ENCODE results near the gene TMEM255B. TPM values are rescaled to one million over a fixed set of nuclear protein-coding genes. Genes with fewer than 3 reads are reported as not detected.

TMEM255B gene
- total RNA-seq, 1 experiment from 2014 or later: 7.7 TPM

DNA sequence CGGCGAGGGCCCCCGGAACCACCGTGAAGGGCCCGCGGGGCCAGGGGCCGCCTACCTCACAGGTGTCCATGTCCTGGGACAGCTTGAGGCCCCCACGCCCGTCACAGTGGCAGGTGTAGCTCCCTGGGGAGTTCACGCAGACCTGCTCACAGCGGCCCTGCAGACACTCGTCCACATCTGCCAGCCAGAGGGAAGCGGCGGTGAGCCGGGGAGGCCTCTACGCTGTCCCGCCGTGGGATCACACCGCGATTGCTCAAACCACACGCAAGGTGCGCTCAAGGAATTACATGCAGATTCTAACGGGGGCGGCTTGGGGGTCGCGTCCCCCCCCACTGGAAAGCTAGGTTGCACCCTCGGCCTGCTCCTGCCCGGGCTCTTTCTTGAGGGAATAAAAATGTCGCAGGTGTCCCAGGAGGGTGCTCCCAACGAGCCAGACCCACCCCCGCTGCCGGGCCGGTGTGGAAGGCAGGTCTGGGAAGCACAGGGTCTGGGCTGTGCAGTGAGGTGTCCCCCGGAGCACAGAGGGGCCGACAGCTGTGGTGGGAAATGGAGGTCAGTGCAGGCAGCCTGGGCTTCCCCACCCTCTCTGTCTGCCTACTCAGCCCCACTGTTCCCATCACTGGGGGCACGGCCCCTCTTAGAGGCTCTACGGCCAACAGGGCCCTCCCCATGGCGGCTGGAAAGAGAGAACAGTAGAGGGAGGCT, 75.6 kb downstream of the TMEM255B start:
- peaks cover 4% of the 10 kb centered on the region; the same call in 1 of the 2 replicates for H3K79me2 ChIP-seq (ENCODE audit: insufficient read depth, low read length)
- TF ChIP-seq ZBTB33 (IDR thresholded peaks at IDR 0.05; ENCODE audit: extremely low read depth, insufficient replicate concordance, low read length) (no peak), POLR2AphosphoS5 (IDR thresholded peaks at IDR 0.05; ENCODE audit: low read depth, low read length) (no peak; the same call in 1 of the 2 replicates), ZNF274 (IDR thresholded peaks at IDR 0.05; ENCODE audit: low read depth, low read length) (no peak), CEBPB (IDR thresholded peaks at IDR 0.05; ENCODE audit: low read depth) (no peak), EZH2 (IDR thresholded peaks at IDR 0.05) (no peak)
- TF ChIP-seq, protein P1, sequence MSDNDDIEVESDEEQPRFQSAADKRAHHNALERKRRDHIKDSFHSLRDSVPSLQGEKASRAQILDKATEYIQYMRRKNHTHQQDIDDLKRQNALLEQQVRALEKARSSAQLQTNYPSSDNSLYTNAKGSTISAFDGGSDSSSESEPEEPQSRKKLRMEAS (IDR thresholded peaks at IDR 0.05): no peak
- TF ChIP-seq, protein P2, sequence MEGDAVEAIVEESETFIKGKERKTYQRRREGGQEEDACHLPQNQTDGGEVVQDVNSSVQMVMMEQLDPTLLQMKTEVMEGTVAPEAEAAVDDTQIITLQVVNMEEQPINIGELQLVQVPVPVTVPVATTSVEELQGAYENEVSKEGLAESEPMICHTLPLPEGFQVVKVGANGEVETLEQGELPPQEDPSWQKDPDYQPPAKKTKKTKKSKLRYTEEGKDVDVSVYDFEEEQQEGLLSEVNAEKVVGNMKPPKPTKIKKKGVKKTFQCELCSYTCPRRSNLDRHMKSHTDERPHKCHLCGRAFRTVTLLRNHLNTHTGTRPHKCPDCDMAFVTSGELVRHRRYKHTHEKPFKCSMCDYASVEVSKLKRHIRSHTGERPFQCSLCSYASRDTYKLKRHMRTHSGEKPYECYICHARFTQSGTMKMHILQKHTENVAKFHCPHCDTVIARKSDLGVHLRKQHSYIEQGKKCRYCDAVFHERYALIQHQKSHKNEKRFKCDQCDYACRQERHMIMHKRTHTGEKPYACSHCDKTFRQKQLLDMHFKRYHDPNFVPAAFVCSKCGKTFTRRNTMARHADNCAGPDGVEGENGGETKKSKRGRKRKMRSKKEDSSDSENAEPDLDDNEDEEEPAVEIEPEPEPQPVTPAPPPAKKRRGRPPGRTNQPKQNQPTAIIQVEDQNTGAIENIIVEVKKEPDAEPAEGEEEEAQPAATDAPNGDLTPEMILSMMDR (IDR thresholded peaks at IDR 0.05 in 2 of 3, conservative IDR thresholded peaks at IDR 0.05 in 1 of 3; ENCODE audit: borderline replicate concordance in 1 of 3, insufficient read depth in 1 of 3, low read depth in 2 of 3, low read length in 2 of 3): no peak
- intact Hi-C loops (cut with micrococcal nuclease): no loop called here
- H3K36me3 ChIP-seq (ENCODE audit: control insufficient read depth in 1 of 2, insufficient read depth in 2 of 2, low read length in 2 of 2): peaks cover 0 to 4% of the 10 kb centered on the region in 2 experiments; a peak in 1 of 4 replicates
- BruUV-seq (replicated peaks): no TSS peak
- no peaks in the 10 kb centered on the region for H3K9me2 ChIP-seq (ENCODE audit: insufficient read depth)
- RAD21 ChIA-PET (ENCODE audit: low non-redundant PET in 1 of 2, low total read pairs in 2 of 2, uncharacterized antibody in 2 of 2, unreplicated experiment in 2 of 2): no interaction called here
- CTCF ChIA-PET: no interaction called here
- H3K27me3 ChIP-seq (ENCODE audit: insufficient read depth, low read length): no peaks in the 10 kb centered on the region
- H3K4me3 ChIP-seq (replicated peaks in 1 of 2; ENCODE audit: low read depth in 1 of 2, low read length in 2 of 2): no peak overlapping the region
- no peaks in the 10 kb centered on the region for H3K9me3 ChIP-seq (ENCODE audit: control insufficient read depth in 1 of 2, insufficient read depth in 1 of 2, low read depth in 1 of 2, low read length in 2 of 2)
- ATAC-seq (no peak), DNase-seq (ENCODE audit: low read depth, low spot score) (no peak)
- H4K20me1 ChIP-seq (ENCODE audit: insufficient read depth): no peaks in the 10 kb centered on the region
- no peak overlapping the region for H3K9ac ChIP-seq (ENCODE audit: low read length)
- H3K27ac ChIP-seq (ENCODE audit: low read depth, low read length): peak overlapping the region; percentile 39; the same call in 1 of the 2 replicates
- no peak overlapping the region for H3K4me2 ChIP-seq (ENCODE audit: low read length)
- POLR2A ChIA-PET: no interaction called here
- no peak overlapping the region for H2AFZ ChIP-seq (ENCODE audit: low read depth, low read length, poor library complexity, severe bottlenecking)
- peaks cover 29 to 33% of the 10 kb centered on the region in 2 experiments for H3K4me1 ChIP-seq (ENCODE audit: control insufficient read depth in 1 of 2, insufficient read depth in 2 of 2, low read length in 2 of 2)
